ENCODE data around the gene LYRM1.
"Not testable (repeated sequence)": the region's sequence is repeated elsewhere in the genome, so short reads cannot be mapped to it uniquely, and the experiment has no call there.

LYRM1 gene

DNA sequence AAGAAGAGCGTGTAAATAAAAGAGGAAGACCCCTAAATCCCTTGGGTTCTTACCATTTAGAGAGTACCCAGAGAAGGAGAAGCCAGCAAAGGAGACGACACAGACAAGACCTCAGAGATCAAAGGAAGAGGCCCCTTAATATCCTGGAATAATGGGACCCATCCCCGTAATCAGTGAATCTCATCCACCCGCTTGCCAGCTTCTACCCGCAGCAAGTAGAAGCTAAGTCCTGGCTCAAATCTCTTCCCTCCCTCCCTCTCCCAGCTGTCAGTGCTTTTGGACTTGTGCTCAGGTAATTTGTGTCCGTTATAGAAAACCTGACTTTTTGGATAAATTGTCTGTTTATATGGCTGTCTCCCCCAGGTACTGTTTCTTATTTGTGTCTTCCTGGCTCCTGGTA is 1.9 kb downstream of the LYRM1 start:
- no peak for DNase-seq (ENCODE audit: low spot score)

DNA sequence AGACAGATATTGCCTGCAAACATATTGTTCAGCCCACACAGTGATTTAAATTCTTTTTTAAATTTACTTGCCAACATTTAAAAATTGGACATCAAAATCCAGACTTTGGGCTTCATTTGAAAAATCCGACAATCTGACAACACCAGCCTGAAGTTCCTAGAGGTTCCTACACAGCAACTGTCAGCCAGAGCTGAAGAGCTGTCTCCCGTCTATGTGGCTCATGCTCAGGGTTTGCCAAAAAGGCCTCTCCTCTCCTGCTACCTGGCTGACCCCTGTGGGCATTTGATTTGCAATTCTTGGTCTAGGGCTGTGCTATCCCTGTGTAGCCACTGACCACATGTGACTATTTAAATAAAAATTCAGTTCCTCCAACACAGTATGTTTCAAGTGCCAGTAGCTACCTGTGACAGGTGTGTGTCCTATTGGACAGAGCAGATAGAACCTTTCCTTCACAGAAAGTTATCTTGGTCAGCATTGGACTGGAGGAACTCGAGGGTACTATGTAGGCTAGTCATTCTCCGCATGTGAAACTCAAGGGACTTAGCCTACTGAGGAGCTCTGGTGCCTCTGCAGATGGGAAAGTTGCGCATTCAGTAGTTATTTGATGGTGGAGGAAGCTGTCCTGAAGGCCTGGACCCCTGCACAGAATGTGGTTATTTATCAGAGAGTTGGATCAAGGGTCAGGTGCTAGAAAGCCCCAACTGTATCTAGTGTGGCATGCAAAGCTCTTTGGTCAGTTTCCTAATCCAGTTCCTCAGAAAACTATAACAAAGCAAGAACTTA is 2.7 kb downstream of the LYRM1 start:
- no peak for DNase-seq (ENCODE audit: low spot score)

DNA sequence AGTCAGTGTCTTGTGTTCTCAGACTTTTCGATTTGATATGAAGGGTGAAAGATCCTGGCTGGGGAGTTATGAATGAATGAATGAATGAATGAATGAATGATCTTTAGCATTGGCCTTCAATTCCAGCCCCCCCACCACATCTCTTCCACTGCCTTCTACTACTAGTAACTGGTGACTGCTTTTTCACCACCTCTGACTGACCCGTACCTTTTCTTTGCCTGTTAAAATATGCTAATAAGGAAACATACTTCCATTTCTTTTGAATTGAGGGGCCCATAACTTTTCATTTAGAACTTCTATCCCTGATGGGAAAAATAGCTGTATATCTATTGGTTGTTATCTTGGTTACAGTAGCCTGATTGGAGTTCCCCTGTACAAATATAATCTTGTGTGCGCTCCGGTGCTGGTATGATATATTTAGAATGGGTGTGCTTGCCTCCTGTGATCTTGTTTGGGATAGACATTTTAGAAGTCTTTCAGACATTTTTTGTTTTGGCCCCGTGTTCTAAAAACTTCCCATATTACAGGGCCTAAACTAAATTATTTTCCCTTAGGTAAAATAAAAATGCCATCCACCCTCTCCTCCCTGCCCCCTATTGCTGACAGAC is 3.4 kb downstream of the LYRM1 start:
- no peak for DNase-seq (ENCODE audit: low spot score)

DNA sequence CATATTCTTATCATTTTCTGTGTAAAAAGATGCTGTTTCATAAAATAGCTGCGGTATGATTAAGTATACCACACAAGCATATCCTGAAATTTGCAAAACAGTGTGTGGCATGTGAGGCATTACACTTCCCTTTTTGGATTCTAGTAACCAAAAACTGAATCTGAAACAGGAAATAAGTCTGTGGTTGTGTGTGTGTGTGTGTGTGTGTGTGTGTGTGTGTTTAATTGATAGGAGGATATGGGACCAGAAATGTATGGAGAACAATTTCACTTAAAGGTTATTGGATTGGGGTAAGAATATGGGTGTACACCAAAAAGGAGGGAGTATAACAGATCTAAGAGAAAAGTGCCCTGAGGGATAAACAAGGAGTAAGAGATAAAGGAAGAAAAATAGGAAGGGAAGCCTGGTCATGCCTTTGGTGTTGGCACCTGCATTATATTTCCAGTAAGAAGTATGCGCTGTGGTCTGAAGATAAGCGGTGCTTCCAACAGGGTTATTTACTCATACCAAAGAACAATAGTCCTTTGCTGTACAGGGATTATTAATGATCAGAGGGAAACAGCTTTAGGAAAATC is 4.0 kb downstream of the LYRM1 start:
- DNase-seq (ENCODE audit: low spot score) = peak; percentile 33

DNA sequence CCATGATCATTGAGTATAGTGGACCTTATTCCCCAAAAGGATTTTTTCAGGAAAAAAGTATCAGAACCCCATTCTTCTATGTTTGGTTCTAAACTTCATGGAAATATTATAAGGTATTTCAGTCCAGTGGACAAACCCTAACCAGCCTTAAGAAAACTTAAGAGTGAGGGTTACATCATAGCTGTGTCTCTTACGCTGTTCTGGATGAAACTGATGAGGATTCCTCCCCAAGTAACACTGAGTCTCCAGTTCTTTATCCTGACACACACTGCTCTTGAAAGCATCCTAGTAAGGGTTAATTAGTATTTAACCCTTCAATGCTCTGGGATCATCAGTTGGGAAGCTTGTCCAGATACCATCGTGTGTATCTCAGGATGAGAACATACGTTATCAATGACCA is 5.0 kb downstream of the LYRM1 start:
- no peak for DNase-seq (ENCODE audit: low spot score)

DNA sequence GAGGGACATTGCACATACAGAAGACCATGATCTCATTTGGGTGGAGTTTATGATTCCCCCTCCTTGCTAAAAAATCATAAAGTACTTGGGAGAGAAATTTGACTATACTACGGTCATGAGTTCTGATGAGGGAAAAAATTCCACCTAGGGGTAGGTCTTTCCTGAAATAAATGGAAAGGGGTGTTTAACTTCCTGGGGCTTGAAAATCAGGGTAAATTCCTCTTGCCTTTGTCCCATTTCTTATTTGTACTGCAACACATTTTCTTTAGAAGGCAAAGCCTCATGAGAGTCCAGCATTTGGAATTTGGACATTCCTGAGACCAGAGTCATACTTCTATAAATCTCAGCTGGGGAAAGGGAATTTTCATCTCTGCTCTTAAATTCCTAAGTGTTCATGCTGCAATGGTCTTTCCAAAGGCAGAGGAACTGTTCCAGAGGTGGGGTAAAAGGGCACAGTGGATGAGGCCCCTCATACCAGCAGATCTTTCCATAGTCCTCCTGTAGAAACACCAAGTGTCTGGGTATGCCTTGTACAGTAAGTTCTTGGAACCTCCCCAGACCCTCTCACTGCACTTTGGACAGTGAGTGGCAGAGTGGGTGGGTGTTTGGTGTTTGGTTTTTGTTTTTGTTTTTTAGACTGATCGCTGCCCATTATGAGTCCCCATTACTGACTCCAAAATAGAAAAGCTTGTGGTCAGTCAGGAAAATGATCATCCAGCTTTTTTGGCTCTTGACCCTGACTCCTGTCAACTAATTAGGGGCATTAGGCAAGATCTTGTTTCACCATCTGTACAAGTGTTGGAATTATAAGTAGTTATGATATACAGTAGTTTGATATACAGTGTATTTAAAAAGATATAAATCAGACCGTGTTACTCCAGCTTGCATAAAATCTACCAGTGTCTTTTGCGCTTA is 6.0 kb downstream of the LYRM1 start:
- peak; percentile 51 for DNase-seq (ENCODE audit: low spot score)

DNA sequence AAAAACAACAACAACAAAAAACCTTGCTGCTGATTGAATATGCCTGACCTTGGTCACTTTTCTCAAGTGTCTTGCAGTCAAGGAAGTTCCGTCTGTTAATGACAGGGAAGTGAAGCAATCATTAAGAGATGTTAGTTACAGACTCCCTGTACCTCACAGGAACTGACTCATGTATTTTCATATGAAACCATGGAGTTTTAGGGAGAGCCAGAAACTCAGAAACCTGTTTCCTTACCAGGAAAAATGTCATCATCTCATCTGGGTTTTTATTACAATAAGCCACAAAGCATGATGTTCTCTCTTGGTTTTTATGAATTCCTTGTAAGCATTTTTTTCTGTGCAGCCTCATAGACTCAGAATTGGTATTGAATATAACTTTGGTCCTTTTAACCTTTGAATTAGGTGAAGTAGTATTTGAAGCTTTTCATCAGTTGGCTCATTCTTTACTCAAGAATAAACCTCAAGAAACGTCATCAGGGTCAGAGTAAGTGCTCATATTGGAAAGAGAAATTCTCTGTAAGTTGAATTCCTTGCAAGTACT is 10.3 kb downstream of the LYRM1 start:
- DNase-seq (ENCODE audit: low spot score) = peak; percentile 29

DNA sequence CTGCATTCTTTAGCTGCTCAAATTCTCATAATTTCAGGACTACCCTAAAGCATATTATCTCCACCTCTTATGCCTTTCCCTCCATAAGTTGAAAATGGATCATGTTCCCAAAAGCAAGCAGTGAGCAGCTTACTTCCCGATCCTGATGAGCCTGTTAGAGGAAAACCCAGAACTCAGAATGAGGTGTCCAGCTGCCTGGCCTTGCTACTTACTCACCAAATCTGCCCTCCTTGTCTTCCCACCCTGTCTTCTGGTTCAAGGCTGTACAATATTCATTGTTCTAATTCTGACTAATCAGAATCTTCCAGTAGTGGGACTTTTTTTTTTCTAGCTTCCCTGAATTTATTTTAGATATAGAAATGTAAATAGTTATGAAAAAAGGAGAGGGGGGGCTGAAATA is 10.8 kb downstream of the LYRM1 start:
- no peak for DNase-seq (ENCODE audit: low spot score)

DNA sequence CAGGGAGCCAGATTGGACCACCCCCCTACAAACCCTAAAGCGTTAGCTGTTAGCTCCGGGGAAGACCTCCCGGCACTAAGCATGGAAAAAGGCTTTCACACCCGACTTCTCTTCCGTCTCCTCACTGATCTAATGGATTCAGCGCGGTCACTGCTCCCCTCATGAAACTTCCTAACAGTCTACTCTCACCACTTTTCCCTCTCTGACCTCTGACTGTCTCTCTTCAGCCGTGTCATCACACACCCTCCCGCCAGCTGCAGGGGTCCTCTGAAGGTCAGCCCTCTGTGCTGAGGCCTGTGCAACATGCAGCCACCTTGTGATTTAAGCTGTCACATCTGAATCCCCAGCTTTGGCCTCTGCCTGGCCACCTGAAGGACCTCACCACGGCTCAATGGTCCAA is 15.7 kb downstream of the LYRM1 start:
- no peak for DNase-seq (ENCODE audit: low spot score)

DNA sequence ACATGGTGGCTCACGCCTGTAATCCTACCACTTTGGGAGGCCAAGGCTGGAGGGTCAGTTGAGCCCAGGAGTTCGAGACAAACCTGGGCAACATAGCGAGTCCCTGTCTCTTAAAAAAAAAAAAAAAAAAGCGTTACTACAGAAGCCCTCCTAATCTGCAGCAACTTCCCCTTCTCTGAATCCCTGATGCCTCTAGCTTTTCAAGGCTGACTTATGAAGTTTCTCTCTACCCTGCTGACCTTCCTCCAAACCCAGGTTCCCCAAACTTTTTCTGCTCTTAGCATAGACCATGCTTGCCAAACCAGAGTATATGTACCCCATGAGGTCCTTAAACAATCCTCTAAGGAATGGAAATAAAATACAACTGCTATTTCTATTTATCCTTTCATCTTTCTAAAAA is 16.4 kb downstream of the LYRM1 start:
- no peak for DNase-seq (ENCODE audit: low spot score)

DNA sequence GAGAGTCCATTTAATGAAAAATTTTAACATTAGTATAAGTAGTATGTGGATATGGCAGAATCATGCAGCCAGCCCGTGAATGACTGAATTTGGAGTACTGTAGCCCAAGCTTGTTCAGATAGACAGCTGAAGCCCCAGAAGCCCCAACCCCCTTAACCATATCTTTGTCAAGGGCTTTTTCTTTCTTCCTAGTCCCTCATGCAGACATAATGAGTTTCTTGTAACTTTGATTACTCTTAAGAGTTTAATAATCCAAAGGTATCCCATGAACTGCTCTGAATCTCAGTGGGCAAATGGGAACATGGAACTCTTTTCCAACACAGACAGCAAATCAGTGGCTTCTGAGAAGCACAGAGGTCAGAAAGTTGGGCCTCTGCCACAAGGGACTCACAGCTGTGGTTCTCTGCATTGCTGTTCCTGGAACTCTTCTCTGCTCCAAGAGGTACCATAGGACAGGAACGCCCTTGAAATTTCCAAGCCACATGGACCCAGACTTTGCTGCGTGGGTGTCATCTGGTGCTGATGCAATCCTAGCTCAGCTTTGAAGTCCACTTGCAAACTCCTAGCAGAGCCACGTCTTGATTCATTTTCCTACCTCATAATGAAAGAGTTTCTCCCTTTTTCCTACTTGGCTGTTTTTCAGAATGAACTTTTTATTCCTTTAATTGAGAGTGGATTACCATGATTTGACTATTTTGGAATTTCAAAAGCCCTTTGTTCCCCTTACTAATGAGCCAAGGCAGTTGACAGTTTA is 18.1 kb downstream of the LYRM1 start:
- peak; percentile 31 for DNase-seq (ENCODE audit: low spot score)

DNA sequence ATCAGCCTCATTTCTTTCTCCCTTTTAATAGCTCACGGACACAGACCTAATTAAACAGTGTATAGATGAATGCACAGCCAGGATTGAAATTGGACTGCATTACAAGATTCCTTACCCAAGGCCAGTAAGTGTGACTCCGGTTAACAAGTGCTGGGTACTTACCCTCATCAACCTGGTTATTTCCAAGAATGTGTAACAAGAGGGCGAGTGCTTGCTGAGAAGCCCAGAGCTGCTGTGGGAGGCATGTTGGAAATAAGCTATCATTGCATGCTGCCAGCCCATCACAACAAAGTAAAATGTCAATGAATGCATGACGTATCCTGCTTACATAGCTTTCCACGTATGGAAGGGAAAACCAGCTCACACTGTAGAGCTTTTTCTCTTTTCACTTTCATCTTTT is 19.5 kb downstream of the LYRM1 start:
- DNase-seq (ENCODE audit: low spot score) = no peak

DNA sequence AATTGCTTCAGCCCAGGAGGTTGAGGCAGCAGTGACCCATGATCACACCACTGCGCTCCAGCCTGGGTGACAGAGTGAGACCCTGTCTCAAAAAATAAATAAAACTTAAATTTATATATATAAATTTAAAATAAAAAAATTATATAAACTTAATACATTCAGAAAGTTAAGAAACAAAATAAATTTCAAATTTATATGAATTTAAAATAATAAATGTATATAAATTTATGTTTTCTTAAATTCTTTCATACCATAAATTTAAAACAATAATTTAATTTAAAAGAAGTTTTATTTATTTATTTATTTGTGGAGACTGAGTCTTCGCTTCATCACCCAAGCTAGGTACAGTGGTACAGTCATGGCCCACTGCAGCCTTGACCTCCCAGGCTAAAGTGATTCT is 20.2 kb downstream of the LYRM1 start:
- no peak for DNase-seq (ENCODE audit: low spot score)

DNA sequence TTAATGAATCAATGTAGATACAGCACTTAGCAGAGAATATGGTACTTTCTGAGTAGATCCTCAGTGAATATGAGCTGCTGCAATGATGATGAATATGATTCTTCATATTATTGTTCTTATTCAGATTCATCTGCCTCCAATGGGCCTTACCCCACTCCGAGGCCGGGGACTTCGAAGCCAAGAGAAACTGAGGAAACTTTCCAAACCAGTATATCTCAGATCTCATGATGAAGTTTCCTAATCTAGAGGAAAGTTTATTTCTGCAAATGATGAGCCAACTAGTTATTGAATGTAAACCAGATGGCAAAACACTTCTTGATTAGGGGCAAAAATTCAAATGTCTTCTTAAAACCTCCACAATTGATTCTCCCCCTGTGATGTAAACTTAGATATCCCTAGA is 23.3 kb downstream of the LYRM1 start:
- DNase-seq (ENCODE audit: low spot score) = no peak

DNA sequence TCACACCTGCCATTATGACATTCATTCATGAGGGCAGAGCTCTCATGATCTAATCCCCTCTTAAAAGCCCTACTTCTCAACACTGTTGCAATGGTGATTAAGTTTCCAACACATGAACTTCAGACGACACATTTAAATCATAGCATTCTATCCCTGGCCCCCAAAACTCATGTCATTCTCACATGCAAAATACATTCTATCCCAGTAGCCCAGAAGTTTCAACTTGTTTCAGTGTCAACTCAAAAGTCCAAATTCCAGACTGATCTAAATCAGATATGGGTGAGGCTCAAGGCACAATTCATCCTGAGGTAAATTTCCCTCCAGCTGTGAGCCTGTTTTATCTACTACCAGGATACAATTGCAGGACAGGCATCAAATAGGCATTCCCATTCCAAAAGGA is 25.2 kb downstream of the LYRM1 start:
- DNase-seq (ENCODE audit: low spot score) = no peak

DNA sequence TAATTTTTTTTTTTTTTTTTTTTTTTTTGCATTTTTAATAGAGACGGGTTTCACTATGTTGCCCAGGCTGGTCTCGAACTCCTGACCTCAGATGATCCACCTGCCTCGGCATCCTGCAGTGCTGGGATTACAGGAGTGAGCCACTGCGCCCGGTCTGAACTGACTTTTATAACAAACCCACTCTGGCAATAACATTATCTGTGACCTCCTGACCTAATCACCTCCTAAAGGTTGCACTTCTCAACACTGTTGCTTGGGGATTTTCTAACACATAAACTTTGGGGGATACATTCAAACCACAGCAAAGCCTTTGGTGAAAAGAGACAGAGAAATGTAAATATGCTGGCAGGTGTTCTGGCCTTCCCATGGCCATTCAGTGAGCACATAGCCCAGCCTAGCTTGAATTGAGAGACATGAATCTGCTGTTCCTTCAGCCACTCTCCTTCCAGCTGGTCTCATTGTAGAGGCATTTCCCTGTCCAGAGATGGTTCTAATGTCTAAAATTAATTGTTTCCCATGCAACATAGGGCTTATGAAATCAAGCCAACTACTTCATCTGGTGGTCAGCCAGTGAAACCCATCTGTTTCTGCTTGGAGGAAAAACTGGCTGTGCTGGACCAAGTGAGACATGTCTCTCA is 28.3 kb downstream of the LYRM1 start:
- DNase-seq (ENCODE audit: low spot score) = no peak

DNA sequence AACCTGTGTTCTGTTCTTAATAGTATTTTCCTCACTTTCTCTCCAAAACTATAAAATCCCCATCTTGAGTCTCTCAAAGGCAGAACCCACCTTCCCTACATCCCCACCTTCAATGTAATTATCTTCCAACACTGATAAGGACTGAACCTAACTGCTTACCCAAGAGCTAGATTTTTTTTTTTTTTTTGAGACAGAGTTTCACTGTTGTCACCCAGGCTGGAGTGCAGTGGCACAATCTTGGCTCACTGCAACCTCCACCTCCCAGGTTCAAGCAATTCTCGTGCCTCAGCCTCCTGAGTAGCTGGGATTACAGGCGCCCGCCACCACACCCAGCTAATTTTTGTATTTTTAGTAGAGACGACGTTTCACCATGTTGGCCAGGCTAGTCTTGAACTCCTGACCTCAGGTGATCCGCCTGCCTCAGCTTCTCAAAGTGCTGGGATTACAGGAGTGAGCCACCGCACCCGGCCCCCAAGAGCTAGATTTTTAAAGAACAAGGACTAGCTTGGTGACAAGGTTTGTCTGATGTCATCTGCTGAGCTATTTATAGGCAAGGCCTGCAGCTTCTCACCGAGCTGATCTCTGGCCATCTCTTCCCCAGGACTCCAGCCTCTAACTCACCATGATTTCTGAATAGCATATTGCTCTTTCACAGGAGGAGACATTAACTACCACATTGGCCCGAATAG is 29.2 kb downstream of the LYRM1 start:
- not testable (repeated sequence) for DNase-seq (ENCODE audit: low spot score)

DNA sequence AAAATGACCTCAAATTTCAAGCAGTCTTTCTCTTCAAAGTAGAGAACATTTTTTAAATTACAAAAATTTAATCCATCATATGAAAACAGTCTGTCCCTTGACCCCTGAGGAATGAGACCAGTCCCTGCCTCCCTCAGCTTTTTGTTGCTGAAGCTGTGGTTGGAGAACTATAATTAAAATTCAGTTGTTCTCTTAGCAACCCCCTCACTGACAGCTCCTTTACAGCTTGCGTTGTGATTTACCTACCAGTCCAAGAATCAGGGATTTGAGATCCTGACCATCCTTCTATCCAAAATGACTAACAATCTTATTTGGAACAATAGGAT is 29.8 kb downstream of the LYRM1 start:
- DNase-seq (ENCODE audit: low spot score) = no peak

DNA sequence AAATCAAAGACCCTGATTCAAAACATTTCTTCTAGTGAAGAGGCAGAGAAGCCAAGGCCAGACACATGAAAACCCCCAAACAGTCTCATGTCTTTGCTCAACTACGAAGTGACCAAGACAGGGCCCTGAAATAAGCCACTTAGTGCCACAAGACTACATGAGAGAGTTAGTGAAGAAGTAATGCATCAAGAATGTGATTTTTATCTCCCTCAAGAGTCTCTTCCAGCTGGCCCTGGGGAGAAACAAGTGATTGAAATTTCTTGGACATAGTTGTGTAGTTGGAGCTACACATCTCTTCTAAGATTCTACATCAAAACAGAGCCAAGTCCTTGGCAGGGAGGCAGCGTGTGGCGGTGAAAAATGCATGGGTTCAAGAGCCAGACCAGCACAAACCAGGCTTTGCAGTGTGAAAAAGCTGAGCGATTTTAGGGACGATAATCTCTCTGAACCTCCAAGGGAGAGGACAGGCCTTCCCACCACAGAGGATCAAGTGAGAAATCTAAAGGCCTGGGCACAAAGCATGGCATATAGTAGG is 30.6 kb downstream of the LYRM1 start:
- no peak for DNase-seq (ENCODE audit: low spot score)

DNA sequence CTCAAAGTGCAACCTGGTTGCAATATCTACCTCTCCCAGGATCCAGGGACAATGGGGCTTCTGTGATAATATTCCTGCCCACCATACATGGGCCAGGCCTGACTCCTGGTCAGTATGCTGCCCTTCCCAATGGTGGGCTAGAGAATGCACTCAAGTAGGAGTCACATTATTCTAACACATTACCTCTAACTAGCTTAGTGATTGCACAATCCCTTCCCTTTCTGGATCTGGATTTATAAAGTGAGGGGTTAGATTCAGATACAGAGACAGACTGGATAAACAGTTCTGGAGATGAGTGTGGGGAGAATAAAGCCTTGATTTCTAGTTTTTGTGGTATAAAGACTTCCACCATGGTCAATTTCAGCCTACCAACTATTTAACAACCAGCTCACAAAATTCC is 33.0 kb downstream of the LYRM1 start:
- DNase-seq (ENCODE audit: low spot score) = no peak

All from AG08396 (cell line).